Smooth muscle cell (in vitro differentiated cells): ENCODE measurements around the gene ARL15. TPM values are rescaled to one million over a fixed set of nuclear protein-coding genes. Genes with fewer than 3 reads are reported as not detected.

ENCODE experiments used
- DNase-seq: peaks from one replicate; lab custom pipeline; 2025; ENCODE audit not compliant: unreplicated experiment; lab: John Stamatoyannopoulos, UW
- H2AFZ ChIP-seq: fragments of 200-600 bp; sonication (generic); 2 replicates; pipeline ENCODE4 v1.6.0; 2016; ENCODE audit warnings: antibody characterized with exemption, low read depth, mild to moderate bottlenecking
- H3F3A ChIP-seq: fragments of 200-600 bp; sonication (generic); 2 replicates; pipeline ENCODE4 v1.6.0; 2017; ENCODE audit warnings: antibody characterized with exemption, low read depth
- H3K27ac ChIP-seq: fragments of 200-600 bp; sonication (generic); 2 replicates; pipeline ENCODE4 v1.5.1; 2016; ENCODE audit warnings: low read depth, mild to moderate bottlenecking
- H3K27me3 ChIP-seq: fragments of 200-600 bp; sonication (generic); 2 replicates; pipeline ENCODE4 v1.6.1; 2016; ENCODE audit warnings: low read depth, mild to moderate bottlenecking
- H3K36me3 ChIP-seq: fragments of 200-600 bp; sonication (generic); 2 replicates; pipeline ENCODE4 v1.5.1; 2016; ENCODE audit warnings: low read depth
- H3K4me1 ChIP-seq: fragments of 200-600 bp; sonication (generic); 2 replicates; pipeline ENCODE4 v1.5.1; 2016; ENCODE audit warnings: low read depth
- H3K4me2 ChIP-seq: fragments of 200-600 bp; sonication (generic); 2 replicates; pipeline ENCODE4 v1.6.0; 2016; ENCODE audit warnings: mild to moderate bottlenecking
- H3K4me3 ChIP-seq: fragments of 200-600 bp; sonication (generic); 2 replicates; pipeline ENCODE4 v1.5.1; 2016; ENCODE audit warnings: mild to moderate bottlenecking
- H3K79me2 ChIP-seq: fragments of 200-600 bp; sonication (generic); 2 replicates; pipeline ENCODE4 v1.6.0; 2016; ENCODE audit warnings: low read depth, mild to moderate bottlenecking
- H3K9ac ChIP-seq: fragments of 200-600 bp; sonication (generic); 2 replicates; pipeline ENCODE4 v1.6.0; 2016; ENCODE audit warnings: low read depth
- H3K9me3 ChIP-seq: fragments of 200-600 bp; sonication (generic); replicated peaks from 2 replicates; pipeline ENCODE4 v1.5.1; 2016; ENCODE audit warnings: low read depth
- H4K20me1 ChIP-seq: fragments of 200-600 bp; sonication (generic); 2 replicates; pipeline ENCODE4 v1.6.0; 2016; ENCODE audit warnings: low read depth
- WGBS: methylation state at CpG from one replicate; pipeline ENCODE4 v1.1.7; 2016; ENCODE audit warnings: low lambda C conversion rate; 5-methylcytosine and 5-hydroxymethylcytosine counted together
- polyA plus RNA-seq: library from polyadenylated mRNA; unstranded; fragments of >200 nt; fragmentation: Nextera tagmentation; extraction: Ambion mirVana; gene quantifications from 2 replicates; pipeline ENCODE4 v1.2.1, GENCODE V29; 2016
- total RNA-seq: library from RNA; depleted of rRNA; stranded (reverse); fragments of >200 nt; gene quantifications from 2 replicates; pipeline ENCODE4 v1.2.3, GENCODE V29; 2014
- TF ChIP-seq, protein P1 (sequence below): fragments of 200-600 bp; sonication (generic); IDR thresholded peaks from 2 replicates; pipeline ENCODE4 v1.5.1; 2017; ENCODE audit warnings: borderline replicate concordance, mild to moderate bottlenecking, antibody characterized with exemption; ENCODE audit not compliant: insufficient read depth, poor library complexity, severe bottlenecking

ARL15 gene
- total and polyA plus RNA-seq, 2 experiments from 2014 or later, result 9.8 to 51.1 TPM

DNA sequence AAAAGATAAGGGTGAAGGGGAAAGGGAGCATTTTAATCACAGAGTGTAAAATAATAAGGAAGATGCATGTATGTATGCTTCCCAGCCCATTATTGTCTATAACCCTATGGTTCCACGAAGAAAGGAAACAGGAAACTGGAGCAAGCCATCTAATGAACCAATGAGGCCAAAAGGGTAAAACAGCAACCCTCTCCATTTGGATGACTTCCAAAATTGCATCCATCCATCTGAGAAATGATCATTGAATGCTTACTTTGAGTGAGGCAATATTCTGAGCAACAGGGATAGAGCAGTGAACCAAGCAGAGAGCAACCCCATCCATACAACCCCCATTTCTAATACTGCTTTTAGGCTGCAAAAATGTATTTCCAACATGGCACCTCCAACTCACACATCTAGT, 46.9 kb downstream of the ARL15 start:
- TF ChIP-seq, protein P1, sequence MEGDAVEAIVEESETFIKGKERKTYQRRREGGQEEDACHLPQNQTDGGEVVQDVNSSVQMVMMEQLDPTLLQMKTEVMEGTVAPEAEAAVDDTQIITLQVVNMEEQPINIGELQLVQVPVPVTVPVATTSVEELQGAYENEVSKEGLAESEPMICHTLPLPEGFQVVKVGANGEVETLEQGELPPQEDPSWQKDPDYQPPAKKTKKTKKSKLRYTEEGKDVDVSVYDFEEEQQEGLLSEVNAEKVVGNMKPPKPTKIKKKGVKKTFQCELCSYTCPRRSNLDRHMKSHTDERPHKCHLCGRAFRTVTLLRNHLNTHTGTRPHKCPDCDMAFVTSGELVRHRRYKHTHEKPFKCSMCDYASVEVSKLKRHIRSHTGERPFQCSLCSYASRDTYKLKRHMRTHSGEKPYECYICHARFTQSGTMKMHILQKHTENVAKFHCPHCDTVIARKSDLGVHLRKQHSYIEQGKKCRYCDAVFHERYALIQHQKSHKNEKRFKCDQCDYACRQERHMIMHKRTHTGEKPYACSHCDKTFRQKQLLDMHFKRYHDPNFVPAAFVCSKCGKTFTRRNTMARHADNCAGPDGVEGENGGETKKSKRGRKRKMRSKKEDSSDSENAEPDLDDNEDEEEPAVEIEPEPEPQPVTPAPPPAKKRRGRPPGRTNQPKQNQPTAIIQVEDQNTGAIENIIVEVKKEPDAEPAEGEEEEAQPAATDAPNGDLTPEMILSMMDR, result no peak
- Histone ChIP-seq H3K4me3 (no peak overlapping the region), H3K4me2 (no peak overlapping the region), H3K9me3 (no peaks in the 10 kb centered on the region), H3K36me3 (no peaks in the 10 kb centered on the region), H3K9ac (no peak overlapping the region), H4K20me1 (peaks cover 6% of the 10 kb centered on the region), H3K79me2 (peaks cover 16% of the 10 kb centered on the region), H3K27me3 (no peaks in the 10 kb centered on the region), H3F3A (no peaks in the 10 kb centered on the region), H3K27ac (no peak overlapping the region), H3K4me1 (peaks cover 2% of the 10 kb centered on the region), H2AFZ (no peak overlapping the region)
- no peak for DNase-seq
- 100% methylated on average over 1 of the region's 1 CpG for WGBS

DNA sequence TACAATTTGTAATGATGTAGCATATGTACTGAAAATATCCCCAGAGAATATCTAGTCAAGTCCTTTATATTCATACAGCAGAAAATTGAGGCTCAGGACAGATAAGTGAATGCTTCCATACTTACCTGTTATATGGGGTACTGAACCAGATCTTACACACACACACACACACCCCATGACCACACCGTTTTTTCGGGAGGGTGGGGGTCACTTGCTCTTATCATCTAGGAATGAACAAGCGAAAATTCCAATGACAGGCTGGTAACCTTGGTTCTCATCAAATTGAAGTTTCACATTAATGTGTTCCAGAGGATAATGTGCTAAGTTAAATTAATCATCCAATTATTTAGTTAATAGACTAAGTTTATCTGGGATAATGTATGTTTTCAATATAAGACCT, 48.8 kb downstream of the ARL15 start:
- WGBS, result 93% methylated on average over 3 of the region's 3 CpGs
- H4K20me1 ChIP-seq, result peaks cover 6% of the 10 kb centered on the region
- H3K4me3 ChIP-seq, result no peak overlapping the region
- no peaks in the 10 kb centered on the region for H3K9me3 ChIP-seq
- no peaks in the 10 kb centered on the region for H3F3A ChIP-seq
- no peak overlapping the region for H3K4me2 ChIP-seq
- H3K27ac ChIP-seq, result no peak overlapping the region
- H3K79me2 ChIP-seq, result peaks cover 16% of the 10 kb centered on the region
- TF ChIP-seq, protein P1, result no peak
- H3K36me3 ChIP-seq, result no peaks in the 10 kb centered on the region
- no peaks in the 10 kb centered on the region for H3K27me3 ChIP-seq
- DNase-seq, result no peak
- peaks cover 2% of the 10 kb centered on the region for H3K4me1 ChIP-seq
- H2AFZ ChIP-seq, result no peak overlapping the region
- no peak overlapping the region for H3K9ac ChIP-seq

DNA sequence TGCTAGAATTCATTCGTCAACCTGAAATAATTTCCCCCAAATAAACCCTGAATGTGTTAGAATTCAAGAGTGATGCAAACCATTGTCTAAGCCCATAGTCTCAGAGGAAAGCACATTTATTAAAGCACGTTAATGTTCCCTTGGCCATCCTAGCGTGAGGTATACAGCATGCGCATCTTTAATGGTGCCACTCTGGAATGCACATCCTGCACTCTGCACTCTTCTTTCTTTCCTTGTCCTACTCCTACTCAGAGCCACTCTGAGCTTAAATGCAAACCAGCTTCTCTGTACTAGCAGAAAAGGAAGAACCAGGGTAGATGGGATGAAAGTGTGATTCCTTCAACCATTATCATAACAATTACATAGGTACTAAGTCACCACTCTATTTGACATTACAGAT, 50.4 kb downstream of the ARL15 start:
- H3K79me2 ChIP-seq, result peaks cover 25% of the 10 kb centered on the region
- H3K9me3 ChIP-seq, result no peaks in the 10 kb centered on the region
- H2AFZ ChIP-seq, result no peak overlapping the region
- DNase-seq, result no peak
- peaks cover 6% of the 10 kb centered on the region for H4K20me1 ChIP-seq
- TF ChIP-seq, protein P1, result no peak
- H3F3A ChIP-seq, result no peaks in the 10 kb centered on the region
- H3K27me3 ChIP-seq, result no peaks in the 10 kb centered on the region
- H3K4me3 ChIP-seq, result no peak overlapping the region
- peaks cover 2% of the 10 kb centered on the region for H3K4me1 ChIP-seq
- H3K4me2 ChIP-seq, result no peak overlapping the region
- no peak overlapping the region for H3K27ac ChIP-seq
- no peaks in the 10 kb centered on the region for H3K36me3 ChIP-seq
- no peak overlapping the region for H3K9ac ChIP-seq
- 89% methylated on average over 4 of the region's 4 CpGs for WGBS

DNA sequence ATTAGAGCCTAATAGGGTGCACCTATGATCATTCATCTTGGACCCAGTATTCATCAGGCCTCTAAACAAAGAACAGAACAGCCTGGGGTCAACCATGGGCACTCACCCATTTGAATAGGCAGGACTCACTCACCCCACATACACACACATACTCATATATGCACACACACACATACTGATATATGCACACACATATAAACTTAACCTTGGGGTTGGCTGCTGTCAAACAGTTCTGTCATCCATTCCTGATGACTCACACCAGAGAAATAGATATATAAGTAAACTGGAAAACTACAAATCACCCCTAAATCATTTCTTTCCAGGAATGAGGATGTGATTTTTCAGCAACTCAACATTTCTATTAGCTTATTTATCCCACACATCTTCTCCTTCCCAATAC, 51.3 kb downstream of the ARL15 start:
- DNase-seq, result no peak

More for the DNA sequence above, 51.3 kb downstream of the ARL15 start:
- peaks cover 2% of the 10 kb centered on the region for H3K4me1 ChIP-seq
- TF ChIP-seq, protein P1, result no peak
- no peaks in the 10 kb centered on the region for H3F3A ChIP-seq
- peaks cover 9% of the 10 kb centered on the region for H4K20me1 ChIP-seq
- no peaks in the 10 kb centered on the region for H3K36me3 ChIP-seq
- H3K4me2 ChIP-seq, result no peak overlapping the region
- no peaks in the 10 kb centered on the region for H3K27me3 ChIP-seq
- no peak overlapping the region for H3K4me3 ChIP-seq
- no peak overlapping the region for H3K9ac ChIP-seq
- no peak overlapping the region for H2AFZ ChIP-seq
- H3K27ac ChIP-seq, result no peak overlapping the region
- H3K79me2 ChIP-seq, result peaks cover 25% of the 10 kb centered on the region
- no peaks in the 10 kb centered on the region for H3K9me3 ChIP-seq
